K562 (cell line): ENCODE results near the gene STUB1. TPM values are rescaled to one million over a fixed set of nuclear protein-coding genes. Genes with fewer than 3 reads are reported as not detected.

ENCODE experiments used
- ELF1 ChIP-seq: fragments of 200-800 bp; sonication (Bioruptor generic); IDR thresholded peaks from 2 replicates; pipeline ENCODE4 v1.6.1; 2016; ENCODE audit warnings: missing genetic modification characterization, missing compliant biosample characterization
- EP400 ChIP-seq: fragments of 450-650 bp; IDR thresholded peaks from 2 replicates; pipeline ENCODE4 v1.6.1; 2017; ENCODE audit warnings: antibody characterized with exemption, mild to moderate bottlenecking, moderate library complexity
- GTF2E2 ChIP-seq: fragments of 200-800 bp; sonication (Bioruptor generic); IDR thresholded peaks from 2 replicates; pipeline ENCODE4 v1.6.1; 2016; ENCODE audit warnings: missing genetic modification characterization, missing compliant biosample characterization
- HNRNPK ChIP-seq: fragments of 200-400 bp; formaldehyde crosslinking; IDR thresholded peaks from one replicate; pipeline ENCODE4 v1.6.1; 2018; ENCODE audit warnings: mild to moderate bottlenecking, low read depth, low read length; ENCODE audit not compliant: poor library complexity, severe bottlenecking
- KDM4B ChIP-seq, 2 experiments: fragments of 450-650 bp in 1 of 2; sonication (generic) in 1 of 2; IDR thresholded peaks; 2 replicates each; pipeline ENCODE4 v1.6.1; 2016 to 2017; ENCODE audit warnings: borderline replicate concordance in 2 of 2, antibody characterized with exemption in 1 of 2, low read depth in 1 of 2, mild to moderate bottlenecking in 1 of 2
- KLF1 ChIP-seq: fragments of 450-650 bp; IDR thresholded peaks from 2 replicates; pipeline ENCODE4 v1.6.1; 2016; ENCODE audit warnings: missing genetic modification characterization, missing compliant biosample characterization
- MAFG ChIP-seq: fragments of 450-650 bp; conservative IDR thresholded peaks from 2 replicates; pipeline ENCODE4 v1.6.1; 2016; ENCODE audit warnings: missing genetic modification characterization, missing compliant biosample characterization
- MCM2 ChIP-seq: fragments of 450-650 bp; IDR thresholded peaks from 2 replicates; pipeline ENCODE4 v1.6.1; 2017; ENCODE audit warnings: low read depth, mild to moderate bottlenecking
- NEUROD1 ChIP-seq: fragments of 150-350 bp; IDR thresholded peaks from 2 replicates; pipeline ENCODE4 v1.6.1; 2014; ENCODE audit warnings: borderline replicate concordance, low read length, low read depth; ENCODE audit not compliant: partially characterized antibody
- PHTF2 ChIP-seq: fragments of 250-450 bp; sonication (Bioruptor Pico); IDR thresholded peaks from 2 replicates; pipeline ENCODE4 v1.5.0; 2021; ENCODE audit warnings: mild to moderate bottlenecking
- POLR2AphosphoS5 ChIP-seq: IDR thresholded peaks from 2 replicates; pipeline ENCODE4 v1.6.1; 2011; ENCODE audit warnings: mild to moderate bottlenecking, low read depth, low read length, moderate library complexity; ENCODE audit not compliant: control insufficient read depth, insufficient read depth
- RAD21 ChIP-seq, 2 experiments: fragments of 250-450 bp in 1 of 2; fragments of 450-650 bp in 1 of 2; sonication (Bioruptor Pico) in 1 of 2; formaldehyde crosslinking in 1 of 2; IDR thresholded peaks in 1 of 2; conservative IDR thresholded peaks in 1 of 2; 2 replicates each; pipeline versions ENCODE4 v1.4.0 to v1.8.0; 2020 to 2022; ENCODE audit warnings: mild to moderate bottlenecking in 2 of 2, moderate library complexity in 1 of 2
- SIRT6 ChIP-seq: IDR thresholded peaks from one replicate; pipeline ENCODE4 v1.6.1; 2012; ENCODE audit warnings: low read depth, mild to moderate bottlenecking, control low read depth, inconsistent platforms, low read length, moderate library complexity
- SLC30A9 ChIP-seq: fragments of 250-450 bp; sonication (Bioruptor Pico); IDR thresholded peaks from 2 replicates; pipeline ENCODE4 v1.8.0; 2022; ENCODE audit warnings: mild to moderate bottlenecking, moderate library complexity
- XRCC3 ChIP-seq: fragments of 450-650 bp; IDR thresholded peaks from 2 replicates; pipeline ENCODE4 v1.6.1; 2017; ENCODE audit warnings: mild to moderate bottlenecking, moderate library complexity
- polyA plus RNA-seq, 8 experiments: library from polyadenylated mRNA; depleted of rRNA in 4 of 8; stranded (reverse) in 5 of 8; unstranded in 3 of 8; fragments of >200 nt; fragmentation: Nextera tagmentation in 2 of 8; fragmentation: Illumina TruSeq in 1 of 8; extraction: Ambion mirVana in 2 of 8; extraction: Trizol in 1 of 8; gene quantifications; 2 replicates each; pipeline versions ENCODE4 v1.2.1 to v1.2.3, GENCODE V29; 2011 to 2014; ENCODE audit warnings: inconsistent platforms in 1 of 8, missing spikeins in 1 of 8
- total RNA-seq, 7 experiments: library from RNA; depleted of rRNA in 6 of 7; stranded (reverse); fragments of >200 nt in 6 of 7; fragmentation: Illumina TruSeq in 2 of 7; extraction: Trizol in 2 of 7; gene quantifications; 2 replicates each; pipeline versions ENCODE4 v1.2.1 to v1.2.3, GENCODE V29; 2011 to 2021; ENCODE audit warnings: low replicate concordance in 1 of 7
- TF ChIP-seq, protein P1 (sequence below), 2 experiments: IDR thresholded peaks; 2 replicates each; pipeline ENCODE4 v1.6.1; 2011; ENCODE audit warnings: borderline replicate concordance in 1 of 2, control low read depth in 1 of 2, low read depth in 1 of 2, low read length in 1 of 2, mild to moderate bottlenecking in 1 of 2, mixed read lengths in 1 of 2, moderate library complexity in 1 of 2; ENCODE audit not compliant: insufficient read depth in 1 of 2, insufficient read length in 1 of 2, poor library complexity in 1 of 2, severe bottlenecking in 1 of 2; ENCODE audit errors: extremely low read depth in 1 of 2
- TF ChIP-seq, protein P2 (sequence below): sonication (generic); formaldehyde crosslinking; IDR thresholded peaks from 2 replicates; pipeline ENCODE4 v1.8.1; 2023; ENCODE audit warnings: mild to moderate bottlenecking, missing genetic modification reagents
- TF ChIP-seq, protein P3 (sequence below): fragments of 150-350 bp; conservative IDR thresholded peaks from 2 replicates; pipeline ENCODE4 v1.6.1; 2014; ENCODE audit warnings: low read length

The STUB1 gene
- total and polyA plus RNA-seq, 9 of the 15 experiments (the other 6 are each of a cell fraction or from before 2014, with no cell fraction given): 10.6 to 251 (median 152) TPM

DNA sequence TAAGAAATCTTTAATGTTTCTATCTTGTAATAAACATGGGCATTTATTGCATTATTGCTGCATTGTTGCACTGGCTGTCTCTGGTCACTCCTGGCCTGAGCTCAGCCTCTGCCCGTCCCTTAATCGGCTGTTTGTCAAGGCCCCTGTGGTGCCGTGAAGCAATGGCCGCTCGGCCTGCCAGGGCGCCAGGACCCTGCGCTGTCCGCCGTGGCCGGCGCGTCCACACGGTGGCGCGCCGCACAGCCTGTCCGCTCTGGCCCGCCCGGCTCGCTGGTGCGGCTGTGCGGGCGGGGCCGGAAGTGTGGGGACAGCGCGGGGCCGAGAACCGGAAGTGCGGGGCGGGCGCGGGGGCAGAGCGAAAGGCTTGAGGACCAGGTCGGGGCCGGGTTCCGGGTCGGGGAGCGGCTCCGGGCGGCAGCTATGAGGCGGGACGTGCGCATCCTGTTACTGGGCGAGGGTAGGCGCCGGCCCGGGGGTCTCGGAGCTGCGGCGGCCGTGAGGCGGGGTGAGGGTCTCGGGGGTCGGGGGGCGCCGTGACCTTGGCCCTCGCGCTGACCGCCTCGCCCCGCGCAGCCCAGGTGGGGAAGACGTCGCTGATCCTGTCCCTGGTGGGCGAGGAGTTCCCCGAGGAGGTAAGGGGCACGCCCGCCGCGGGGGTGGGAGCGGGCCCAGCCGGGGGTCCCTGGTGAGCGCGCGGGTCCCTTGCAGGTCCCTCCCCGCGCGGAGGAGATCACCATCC is 12.3 kb upstream of the STUB1 start, which contains the start of gene RHOT2 (continued):
- TF ChIP-seq, protein P1, sequence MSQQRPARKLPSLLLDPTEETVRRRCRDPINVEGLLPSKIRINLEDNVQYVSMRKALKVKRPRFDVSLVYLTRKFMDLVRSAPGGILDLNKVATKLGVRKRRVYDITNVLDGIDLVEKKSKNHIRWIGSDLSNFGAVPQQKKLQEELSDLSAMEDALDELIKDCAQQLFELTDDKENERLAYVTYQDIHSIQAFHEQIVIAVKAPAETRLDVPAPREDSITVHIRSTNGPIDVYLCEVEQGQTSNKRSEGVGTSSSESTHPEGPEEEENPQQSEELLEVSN (IDR thresholded peaks at IDR 0.05; ENCODE audit: borderline replicate concordance in 1 of 2, extremely low read depth in 1 of 2, insufficient read depth in 1 of 2, insufficient read length in 1 of 2, low read depth in 1 of 2, low read length in 1 of 2, poor library complexity in 1 of 2, severe bottlenecking in 1 of 2): peak; percentile 63 to 87
- TF ChIP-seq SIRT6 (no peak), ELF1 (tag) (peak; percentile 94), GTF2E2 (tag) (peak; percentile 29; the same call in 1 of the 2 replicates), HNRNPK (peak; percentile 70), RAD21 (CRISPR knock-in tag; conservative IDR thresholded peaks at IDR 0.05 in 1 of 2, IDR thresholded peaks at IDR 0.05 in 1 of 2) (peak; percentile 50 to 69), PHTF2 (CRISPR knock-in tag) (no peak), NEUROD1 (peak; percentile 74), SLC30A9 (CRISPR knock-in tag) (no peak), EP400 (peak; percentile 55; the same call in 1 of the 2 replicates), KLF1 (peak; percentile 68), MCM2 (no peak), POLR2AphosphoS5 (peak; percentile 71; the same call in 1 of the 2 replicates), MAFG (tag) (no peak), KDM4B (IDR thresholded peaks at IDR 0.05; ENCODE audit: borderline replicate concordance in 2 of 2, low read depth in 1 of 2) (peak in 1 of 2 experiments; percentile 97; a peak in 2 of 4 replicates), XRCC3 (no peak)
- TF ChIP-seq, protein P2, sequence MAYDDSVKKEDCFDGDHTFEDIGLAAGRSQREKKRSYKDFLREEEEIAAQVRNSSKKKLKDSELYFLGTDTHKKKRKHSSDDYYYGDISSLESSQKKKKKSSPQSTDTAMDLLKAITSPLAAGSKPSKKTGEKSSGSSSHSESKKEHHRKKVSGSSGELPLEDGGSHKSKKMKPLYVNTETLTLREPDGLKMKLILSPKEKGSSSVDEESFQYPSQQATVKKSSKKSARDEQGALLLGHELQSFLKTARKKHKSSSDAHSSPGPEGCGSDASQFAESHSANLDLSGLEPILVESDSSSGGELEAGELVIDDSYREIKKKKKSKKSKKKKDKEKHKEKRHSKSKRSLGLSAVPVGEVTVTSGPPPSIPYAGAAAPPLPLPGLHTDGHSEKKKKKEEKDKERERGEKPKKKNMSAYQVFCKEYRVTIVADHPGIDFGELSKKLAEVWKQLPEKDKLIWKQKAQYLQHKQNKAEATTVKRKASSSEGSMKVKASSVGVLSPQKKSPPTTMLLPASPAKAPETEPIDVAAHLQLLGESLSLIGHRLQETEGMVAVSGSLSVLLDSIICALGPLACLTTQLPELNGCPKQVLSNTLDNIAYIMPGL (CRISPR knock-in tag): peak; percentile 82; the same call in 1 of the 2 replicates
- TF ChIP-seq, protein P3, sequence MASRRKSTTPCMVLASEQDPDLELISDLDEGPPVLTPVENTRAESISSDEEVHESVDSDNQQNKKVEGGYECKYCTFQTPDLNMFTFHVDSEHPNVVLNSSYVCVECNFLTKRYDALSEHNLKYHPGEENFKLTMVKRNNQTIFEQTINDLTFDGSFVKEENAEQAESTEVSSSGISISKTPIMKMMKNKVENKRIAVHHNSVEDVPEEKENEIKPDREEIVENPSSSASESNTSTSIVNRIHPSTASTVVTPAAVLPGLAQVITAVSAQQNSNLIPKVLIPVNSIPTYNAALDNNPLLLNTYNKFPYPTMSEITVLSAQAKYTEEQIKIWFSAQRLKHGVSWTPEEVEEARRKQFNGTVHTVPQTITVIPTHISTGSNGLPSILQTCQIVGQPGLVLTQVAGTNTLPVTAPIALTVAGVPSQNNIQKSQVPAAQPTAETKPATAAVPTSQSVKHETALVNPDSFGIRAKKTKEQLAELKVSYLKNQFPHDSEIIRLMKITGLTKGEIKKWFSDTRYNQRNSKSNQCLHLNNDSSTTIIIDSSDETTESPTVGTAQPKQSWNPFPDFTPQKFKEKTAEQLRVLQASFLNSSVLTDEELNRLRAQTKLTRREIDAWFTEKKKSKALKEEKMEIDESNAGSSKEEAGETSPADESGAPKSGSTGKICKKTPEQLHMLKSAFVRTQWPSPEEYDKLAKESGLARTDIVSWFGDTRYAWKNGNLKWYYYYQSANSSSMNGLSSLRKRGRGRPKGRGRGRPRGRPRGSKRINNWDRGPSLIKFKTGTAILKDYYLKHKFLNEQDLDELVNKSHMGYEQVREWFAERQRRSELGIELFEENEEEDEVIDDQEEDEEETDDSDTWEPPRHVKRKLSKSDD: peak; percentile 88
